Liver (tissue), 3 donors: ENCODE data around the gene CCDC187.

Experiments
- CTCF ChIP-seq: fragments of 150-350 bp; IDR thresholded peaks from 2 replicates; pipeline ENCODE4 v1.5.1; 2017; ENCODE audit warnings: improper control_type of control experiment, low read depth, low read length; ENCODE audit not compliant: missing input control
- EGR1 ChIP-seq, 2 donors: IDR thresholded peaks; 2 replicates each; pipeline ENCODE4 v1.6.1; 2016 to 2018; ENCODE audit warnings: antibody characterized with exemption in 2 of 2, low read depth in 2 of 2
- GABPA ChIP-seq, 2 donors: IDR thresholded peaks in 1 of 2; conservative IDR thresholded peaks in 1 of 2; 2 replicates each; pipeline ENCODE4 v1.6.1; 2016; ENCODE audit warnings: antibody characterized with exemption in 2 of 2, mild to moderate bottlenecking in 1 of 2, moderate library complexity in 1 of 2
- RAD21 ChIP-seq, 2 donors: IDR thresholded peaks; 2 replicates each; pipeline ENCODE4 v1.6.1; 2016; ENCODE audit warnings: antibody characterized with exemption in 2 of 2, mild to moderate bottlenecking in 2 of 2
- REST ChIP-seq: IDR thresholded peaks from 2 replicates; pipeline ENCODE4 v1.6.1; 2016; ENCODE audit warnings: antibody characterized with exemption, mild to moderate bottlenecking
- YY1 ChIP-seq: IDR thresholded peaks from 2 replicates; pipeline ENCODE4 v1.6.1; 2016; ENCODE audit warnings: antibody characterized with exemption, mild to moderate bottlenecking
- donor health status: healthy.
- donor health status: healthy.

GRCh38 chr9:136278221-136278620, 25.7 kb downstream of the CCDC187 start:
- no peak for TF ChIP-seq CTCF
- no peak for TF ChIP-seq RAD21 (IDR thresholded peaks at IDR 0.05)
- no peak for TF ChIP-seq YY1
- no peak for TF ChIP-seq REST
- no peak for TF ChIP-seq EGR1 (IDR thresholded peaks at IDR 0.05; ENCODE audit: low read depth in 2 of 2)
- TF ChIP-seq GABPA (IDR thresholded peaks at IDR 0.05 in 1 of 2, conservative IDR thresholded peaks at IDR 0.05 in 1 of 2) = no peak
